NCI-H82 (cell line): ENCODE data around the gene EXT2.

ENCODE experiments used
- DNase-seq: peaks from one replicate; lab custom pipeline; 2025; lab: John Stamatoyannopoulos, UW

The EXT2 gene

GRCh38 chr11:44165432-44165831, 70.0 kb downstream of the EXT2 start:
- DNase-seq = no peak

GRCh38 chr11:44167046-44167445, 71.6 kb downstream of the EXT2 start:
- no peak for DNase-seq

- DNase-seq = no peak
Measured at GRCh38 chr11:44171518-44171917, 76.0 kb downstream of the EXT2 start.

GRCh38 chr11:44172966-44173365, 77.5 kb downstream of the EXT2 start:
- DNase-seq = no peak

- DNase-seq = no peak
Measured at GRCh38 chr11:44174842-44175241, 79.4 kb downstream of the EXT2 start.

GRCh38 chr11:44176546-44177213, 81.2 kb downstream of the EXT2 start:
- no peak for DNase-seq

DNA sequence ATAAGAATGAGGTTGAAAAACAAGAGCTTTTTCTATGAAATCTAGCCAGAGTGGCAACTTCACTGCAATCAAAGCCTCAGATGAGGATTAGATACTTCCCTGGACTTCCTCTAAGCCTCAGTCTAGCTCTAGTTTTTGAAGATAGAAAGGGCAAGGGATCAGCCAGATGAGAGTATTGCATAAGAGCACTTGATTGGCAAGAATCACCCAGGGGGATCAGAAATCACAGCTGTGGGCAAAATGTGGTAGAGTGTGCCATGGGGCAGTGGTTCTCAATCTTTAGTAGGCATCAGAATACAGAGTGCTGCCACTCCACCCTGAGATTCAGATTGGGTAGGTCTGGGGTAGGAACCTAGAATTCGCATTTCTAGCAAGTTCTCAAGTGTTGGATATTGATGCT, 82.4 kb downstream of the EXT2 start:
- DNase-seq = no peak

GRCh38 chr11:44178381-44178780, 82.9 kb downstream of the EXT2 start:
- no peak for DNase-seq

DNA sequence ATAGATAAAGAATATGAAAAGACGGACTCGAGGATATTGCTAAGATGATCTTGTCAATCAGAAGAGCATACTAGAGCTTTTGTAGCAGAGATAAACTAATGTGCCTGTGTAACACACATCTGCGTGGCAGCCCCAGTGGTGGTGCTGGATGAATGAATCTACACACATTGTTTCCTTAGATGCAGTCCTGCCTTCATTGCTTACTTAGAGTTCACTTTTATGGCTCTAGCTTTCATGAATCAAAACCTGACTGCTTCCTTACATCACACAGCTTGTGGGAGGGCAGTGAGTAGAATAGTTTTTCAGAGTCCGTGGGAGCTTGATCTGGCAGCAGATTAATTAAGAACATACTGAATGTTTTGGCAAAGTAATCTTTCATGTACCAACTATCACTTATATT, 83.7 kb downstream of the EXT2 start:
- DNase-seq = no peak

GRCh38 chr11:44180107-44180506, 84.6 kb downstream of the EXT2 start:
- DNase-seq = no peak

- no peak for DNase-seq
Measured at GRCh38 chr11:44185522-44185921, 90.0 kb downstream of the EXT2 start.

DNA sequence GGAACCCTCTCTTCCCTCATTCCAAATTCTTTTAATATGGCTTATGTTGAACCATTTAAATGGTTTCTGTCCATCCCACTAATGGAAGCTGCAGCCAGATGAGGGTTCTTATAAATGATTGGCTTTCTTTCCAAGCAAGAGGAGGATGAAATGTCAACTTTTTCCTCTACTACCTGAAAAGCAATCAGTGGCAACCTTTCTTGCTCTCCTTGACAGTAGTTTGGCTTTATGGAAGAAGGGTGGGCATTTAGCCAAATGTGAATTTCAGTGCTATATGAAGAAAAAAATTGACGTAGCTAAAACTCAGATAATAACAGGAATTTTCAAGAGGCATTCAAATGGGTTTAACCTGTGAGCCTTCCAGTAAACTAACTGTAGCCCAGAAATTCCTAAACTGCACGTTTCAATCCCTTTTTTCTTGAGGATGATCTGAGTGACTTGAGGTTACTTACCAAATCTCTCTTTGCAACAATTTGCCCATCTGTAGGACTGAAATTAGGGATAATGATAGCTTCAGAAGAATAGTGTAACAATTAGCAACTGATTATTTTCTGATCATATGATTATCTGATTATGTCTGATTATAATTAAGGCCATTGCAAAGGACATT, 90.9 kb downstream of the EXT2 start:
- no peak for DNase-seq

DNA sequence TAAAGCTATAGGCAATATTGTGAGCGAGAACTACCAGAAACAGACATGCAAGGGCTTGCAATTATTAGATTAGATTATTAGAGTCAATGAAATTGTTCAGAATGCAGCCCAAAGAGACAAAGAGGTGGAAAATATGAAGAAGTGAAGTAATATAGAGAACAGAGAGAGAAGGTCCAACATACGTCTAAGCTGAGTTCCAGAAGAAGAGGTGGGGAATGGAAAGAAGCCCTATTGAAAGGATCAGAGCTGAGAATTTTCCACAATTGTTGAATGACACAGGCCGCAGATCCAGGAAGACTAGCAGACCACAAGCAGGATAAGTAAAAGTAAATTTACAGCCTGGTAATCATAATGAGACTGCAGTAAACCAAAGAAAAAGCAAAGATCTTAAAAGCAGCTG, 93.2 kb downstream of the EXT2 start:
- DNase-seq = no peak

DNA sequence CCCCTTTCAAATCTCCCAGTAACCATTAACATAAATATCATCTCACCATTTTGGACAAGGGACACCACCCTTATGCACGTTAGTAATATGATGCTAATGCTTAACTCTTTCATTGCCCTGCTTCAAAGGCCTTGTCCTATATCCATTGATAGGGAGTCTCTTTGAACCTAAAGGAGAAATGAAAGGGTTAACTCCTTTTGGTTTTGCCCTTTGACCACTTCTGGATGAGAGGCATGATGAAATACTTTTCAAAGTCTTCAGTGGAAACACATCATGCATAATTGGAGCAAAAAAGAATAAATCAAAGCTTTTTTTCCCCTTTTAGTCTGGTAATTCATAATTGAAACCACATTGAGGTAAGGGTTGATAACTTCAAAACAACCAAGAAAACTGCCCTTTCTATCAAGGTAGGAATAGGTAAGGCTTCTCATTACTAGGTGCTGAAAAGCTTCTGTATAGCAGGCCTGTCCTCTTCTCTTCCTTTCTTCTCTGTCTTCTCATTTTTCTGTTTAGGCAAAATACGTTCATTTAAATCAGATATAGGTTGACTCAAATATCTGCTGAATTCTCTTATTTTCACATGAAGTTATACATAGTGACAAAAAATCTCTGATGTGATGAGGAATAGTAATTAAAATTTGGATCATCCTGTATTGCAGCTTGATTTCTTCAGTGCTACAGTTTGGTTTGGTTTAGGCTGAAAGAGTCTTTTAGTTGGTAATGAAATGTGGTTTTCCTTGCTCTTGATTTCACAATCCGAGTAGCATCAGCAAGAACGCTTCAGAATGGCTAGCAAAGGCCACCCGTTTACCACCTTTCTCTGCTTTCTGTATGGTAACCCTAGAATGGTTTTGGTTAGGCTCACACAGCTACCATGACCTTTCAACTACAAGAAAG, 94.8 kb downstream of the EXT2 start:
- DNase-seq = no peak

- no peak for DNase-seq
Measured at GRCh38 chr11:44190883-44191230, 95.4 kb downstream of the EXT2 start.

- peak; percentile 56 for DNase-seq
Measured at GRCh38 chr11:44191322-44192016, 96.0 kb downstream of the EXT2 start.

GRCh38 chr11:44192017-44192385, 96.5 kb downstream of the EXT2 start:
- DNase-seq = no peak

DNA sequence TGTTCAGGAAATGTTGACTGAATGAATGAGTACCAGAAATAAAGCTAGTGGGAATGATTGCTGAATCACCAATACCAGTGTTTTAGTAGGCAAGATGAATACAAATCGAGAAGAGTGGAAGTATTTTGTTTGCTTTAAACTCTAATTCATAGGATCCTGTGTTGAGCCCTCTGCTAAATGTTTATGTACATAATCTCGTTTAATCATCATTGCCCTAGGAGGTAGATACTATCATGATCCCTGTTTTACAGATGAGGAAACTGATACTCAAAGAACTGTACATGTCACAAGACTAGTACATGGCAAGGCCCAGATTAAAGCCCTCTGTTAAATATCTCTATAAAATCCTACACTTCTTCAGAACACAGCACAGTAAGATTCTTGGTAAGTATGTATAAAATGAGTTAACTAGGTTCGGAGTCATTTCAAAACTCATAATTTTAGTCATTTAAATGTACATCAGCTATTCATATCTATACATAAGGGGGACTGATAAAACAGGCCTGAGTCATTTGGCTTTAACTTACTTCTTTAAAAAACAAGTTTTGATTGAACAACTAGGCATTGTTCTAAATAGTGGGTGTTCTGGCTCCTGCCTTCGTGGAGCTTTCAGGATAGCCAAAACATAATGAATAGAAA, 97.1 kb downstream of the EXT2 start:
- no peak for DNase-seq

- DNase-seq = no peak
Measured at GRCh38 chr11:44193856-44194255, 98.4 kb downstream of the EXT2 start.

- peak; percentile 67 for DNase-seq
Measured at GRCh38 chr11:44198146-44198724, 102.8 kb downstream of the EXT2 start.

DNA sequence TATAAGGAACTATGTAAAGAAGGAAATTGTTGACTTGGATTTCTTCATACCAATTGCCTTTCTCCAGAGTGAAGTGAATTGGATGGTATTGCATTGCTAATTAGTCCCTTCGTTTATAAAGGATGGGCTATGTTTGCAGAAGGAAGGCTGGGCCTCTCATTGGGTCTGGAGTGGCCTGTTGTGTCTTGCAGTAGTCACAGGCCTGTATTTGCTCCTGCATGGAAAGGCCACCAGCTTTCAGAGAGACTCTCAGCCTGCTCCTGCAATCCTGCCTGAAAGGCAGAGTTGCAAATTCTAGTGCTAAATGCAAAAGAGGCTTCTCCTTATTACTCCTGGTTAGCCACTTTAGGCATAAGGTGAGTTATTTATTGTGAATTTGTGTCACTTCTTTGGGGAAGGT, 103.8 kb downstream of the EXT2 start:
- DNase-seq = no peak

DNA sequence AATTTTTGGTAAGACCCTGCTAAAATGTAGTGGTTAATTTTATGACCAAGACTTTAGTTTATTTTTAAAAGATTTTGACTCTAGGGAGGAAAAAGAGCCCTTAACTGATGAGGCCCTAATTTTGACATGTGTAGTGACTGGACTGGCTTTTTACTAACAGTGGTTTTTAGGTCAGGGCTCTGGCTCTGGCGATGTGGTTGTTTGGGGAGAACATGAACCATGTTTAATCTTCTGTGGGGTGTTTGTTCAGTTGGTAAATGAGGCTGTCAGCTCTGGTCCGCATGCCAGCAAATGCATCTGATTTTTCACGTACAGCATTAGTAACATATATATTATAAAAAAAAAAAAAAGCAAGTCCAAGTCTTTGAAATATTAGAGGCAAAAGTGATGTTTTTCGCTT, 104.3 kb downstream of the EXT2 start:
- no peak for DNase-seq
